DND-41 (cell line): ENCODE results near the gene RBFOX1.

Experiments
- EZH2 ChIP-seq: IDR thresholded peaks from 3 replicates; pipeline ENCODE4 v1.6.1; 2012; ENCODE audit warnings: borderline replicate concordance, low read depth, mild to moderate bottlenecking, moderate library complexity, low read length, inconsistent platforms; ENCODE audit not compliant: severe bottlenecking
- TF ChIP-seq, protein P1 (sequence below): IDR thresholded peaks from 2 replicates; pipeline ENCODE4 v1.5.1; 2012; ENCODE audit warnings: borderline replicate concordance, low read length, moderate library complexity, mild to moderate bottlenecking; ENCODE audit not compliant: poor library complexity, severe bottlenecking; ENCODE audit errors: extremely low read depth

DNA sequence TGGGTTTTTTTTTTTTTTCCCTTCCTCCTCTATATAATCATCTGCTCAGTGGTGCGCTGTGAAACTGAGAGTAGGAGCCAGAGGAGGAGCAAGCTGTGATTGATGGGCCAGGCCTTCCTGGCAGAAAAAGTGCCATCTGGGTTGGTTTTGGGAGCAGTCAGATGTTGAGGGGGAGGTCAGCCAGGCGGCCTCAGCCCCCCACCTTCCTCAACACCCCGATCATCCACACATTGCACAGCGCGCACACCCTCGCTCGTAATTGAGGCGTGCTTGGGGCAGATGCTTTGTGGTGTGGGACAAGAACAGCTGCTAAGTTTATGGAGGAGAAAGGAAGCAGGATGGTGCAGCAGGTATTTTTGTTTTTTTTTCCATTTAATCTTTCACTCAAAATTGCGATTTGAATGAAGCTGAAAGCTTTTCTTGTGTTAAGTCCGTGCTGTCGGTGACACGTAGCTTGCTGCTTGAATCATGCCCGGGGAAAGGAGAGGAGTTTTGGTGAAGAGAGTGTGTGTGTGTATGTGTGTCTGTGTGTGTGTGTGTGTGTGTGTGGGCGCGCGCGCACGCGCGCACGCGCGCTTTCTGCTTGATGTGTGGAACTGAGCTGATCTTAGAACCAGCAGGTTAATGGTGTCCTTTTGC lies 177.4 kb downstream of the RBFOX1 start:
- TF ChIP-seq, protein P1, sequence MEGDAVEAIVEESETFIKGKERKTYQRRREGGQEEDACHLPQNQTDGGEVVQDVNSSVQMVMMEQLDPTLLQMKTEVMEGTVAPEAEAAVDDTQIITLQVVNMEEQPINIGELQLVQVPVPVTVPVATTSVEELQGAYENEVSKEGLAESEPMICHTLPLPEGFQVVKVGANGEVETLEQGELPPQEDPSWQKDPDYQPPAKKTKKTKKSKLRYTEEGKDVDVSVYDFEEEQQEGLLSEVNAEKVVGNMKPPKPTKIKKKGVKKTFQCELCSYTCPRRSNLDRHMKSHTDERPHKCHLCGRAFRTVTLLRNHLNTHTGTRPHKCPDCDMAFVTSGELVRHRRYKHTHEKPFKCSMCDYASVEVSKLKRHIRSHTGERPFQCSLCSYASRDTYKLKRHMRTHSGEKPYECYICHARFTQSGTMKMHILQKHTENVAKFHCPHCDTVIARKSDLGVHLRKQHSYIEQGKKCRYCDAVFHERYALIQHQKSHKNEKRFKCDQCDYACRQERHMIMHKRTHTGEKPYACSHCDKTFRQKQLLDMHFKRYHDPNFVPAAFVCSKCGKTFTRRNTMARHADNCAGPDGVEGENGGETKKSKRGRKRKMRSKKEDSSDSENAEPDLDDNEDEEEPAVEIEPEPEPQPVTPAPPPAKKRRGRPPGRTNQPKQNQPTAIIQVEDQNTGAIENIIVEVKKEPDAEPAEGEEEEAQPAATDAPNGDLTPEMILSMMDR: no peak
- TF ChIP-seq EZH2: no peak
